ENCODE results near the gene ACACA.
"Not testable (repeated sequence)": the region's sequence is repeated elsewhere in the genome, so short reads cannot be mapped to it uniquely, and the experiment has no call there.

The ACACA gene

GRCh38 chr17:37392024-37392590 lies 14.5 kb downstream of the ACACA start:
- no peak for DNase-seq

- no peak for DNase-seq
These were observed 15.5 kb downstream of the ACACA start for GRCh38 chr17:37391146-37391545.

GRCh38 chr17:37389160-37389559 lies 17.5 kb downstream of the ACACA start:
- no peak for DNase-seq

- DNase-seq, result no peak
These were observed 18.4 kb downstream of the ACACA start for GRCh38 chr17:37388266-37388665.

GRCh38 chr17:37386462-37386861 lies 20.2 kb downstream of the ACACA start:
- no peak for DNase-seq

- DNase-seq, result no peak
These were observed 21.1 kb downstream of the ACACA start for GRCh38 chr17:37385474-37385990.

- DNase-seq, result no peak
These were observed 22.0 kb downstream of the ACACA start for GRCh38 chr17:37384560-37385149.

GRCh38 chr17:37382056-37382455 lies 24.6 kb downstream of the ACACA start:
- no peak for DNase-seq

- DNase-seq, result no peak
These were observed 30.9 kb downstream of the ACACA start, which contains the start of gene C17orf78 for GRCh38 chr17:37375706-37376105. Gene C17orf78, plus strand, starts transcription at chr17:37375985. Its CDS starts 108 bp downstream, at chr17:37376093.

- DNase-seq, result peak; percentile 77
These were observed 33.0 kb downstream of the ACACA start for GRCh38 chr17:37373530-37374159.

- peak; percentile 65 for DNase-seq
These were observed 38.1 kb downstream of the ACACA start for GRCh38 chr17:37368577-37368976.

GRCh38 chr17:37365589-37365988 lies 41.0 kb downstream of the ACACA start:
- DNase-seq, result no peak

GRCh38 chr17:37361543-37361942 lies 45.1 kb downstream of the ACACA start:
- peak; percentile 17 for DNase-seq

- DNase-seq, result peak; percentile 29
These were observed 46.0 kb downstream of the ACACA start for GRCh38 chr17:37360632-37361031.

GRCh38 chr17:37359682-37360188 lies 46.9 kb downstream of the ACACA start:
- no peak for DNase-seq

- peak; percentile 93 for DNase-seq
These were observed 47.6 kb downstream of the ACACA start for GRCh38 chr17:37358830-37359681.

- DNase-seq, result peak; percentile 38
These were observed 48.4 kb downstream of the ACACA start for GRCh38 chr17:37358098-37358829.

GRCh38 chr17:37356796-37357569 lies 49.7 kb downstream of the ACACA start:
- not testable (repeated sequence) for DNase-seq

- not testable (repeated sequence) for DNase-seq
These were observed 59.7 kb downstream of the ACACA start for GRCh38 chr17:37346863-37347402.

- no peak for DNase-seq
These were observed 62.1 kb downstream of the ACACA start for GRCh38 chr17:37344519-37344918.

- no peak for DNase-seq
These were observed 64.0 kb downstream of the ACACA start for GRCh38 chr17:37342589-37342988.

Data from MV-4-11 (cell line).